GM12878 (cell line): ENCODE data around the gene HOGA1. TPM values are rescaled to one million over a fixed set of nuclear protein-coding genes. Genes with fewer than 3 reads are reported as not detected.

ENCODE experiments used
- CREB1 ChIP-seq: IDR thresholded peaks from 2 replicates; pipeline ENCODE4 v1.6.1; 2012; ENCODE audit warnings: low read depth, mild to moderate bottlenecking, inconsistent platforms
- CTCF ChIP-seq, 3 experiments: IDR thresholded peaks in 2 of 3; conservative IDR thresholded peaks in 1 of 3; 2 replicates each; pipeline ENCODE4 v1.5.1; 2011; ENCODE audit warnings: low read depth in 3 of 3, low read length in 3 of 3, mild to moderate bottlenecking in 3 of 3, control low read depth in 2 of 3, moderate library complexity in 2 of 3, inconsistent platforms in 1 of 3, mixed read lengths in 1 of 3; ENCODE audit not compliant: control insufficient read depth in 2 of 3, insufficient read depth in 1 of 3; ENCODE audit errors: extremely low read depth in 1 of 3
- CUX1 ChIP-seq: IDR thresholded peaks from 2 replicates; pipeline ENCODE4 v1.6.1; 2012; ENCODE audit warnings: improper control_type of control experiment, low read depth, low read length; ENCODE audit not compliant: insufficient replicate concordance
- EED ChIP-seq: sonication (generic); IDR thresholded peaks from 2 replicates; pipeline ENCODE4 v1.6.1; 2016; ENCODE audit warnings: antibody characterized with exemption, low read depth
- FOS ChIP-seq: IDR thresholded peaks from 3 replicates; pipeline ENCODE4 v1.6.1; 2011; ENCODE audit warnings: borderline replicate concordance; ENCODE audit not compliant: insufficient read length; ENCODE audit errors: extremely low read depth
- KAT2A ChIP-seq: conservative IDR thresholded peaks from 2 replicates; pipeline ENCODE4 v1.6.1; 2011; ENCODE audit warnings: low read depth, low read length; ENCODE audit not compliant: control insufficient read depth
- KLF5 ChIP-seq: fragments of 450-650 bp; IDR thresholded peaks from 2 replicates; pipeline ENCODE4 v1.6.1; 2014; ENCODE audit warnings: mild to moderate bottlenecking; ENCODE audit not compliant: partially characterized antibody
- MLLT1 ChIP-seq: fragments of 450-650 bp; IDR thresholded peaks from 2 replicates; pipeline ENCODE4 v1.6.1; 2016; ENCODE audit warnings: mild to moderate bottlenecking
- MTA2 ChIP-seq: fragments of 450-650 bp; IDR thresholded peaks from 2 replicates; pipeline ENCODE4 v1.6.1; 2016; ENCODE audit warnings: low read depth, mild to moderate bottlenecking, moderate library complexity
- NBN ChIP-seq: fragments of 450-650 bp; IDR thresholded peaks from 2 replicates; pipeline ENCODE4 v1.6.1; 2016
- NFYA ChIP-seq: IDR thresholded peaks from 2 replicates; pipeline ENCODE4 v1.6.1; 2011; ENCODE audit warnings: low read depth, mild to moderate bottlenecking, low read length, improper control_type of control experiment, borderline replicate concordance
- RAD51 ChIP-seq: fragments of 450-650 bp; IDR thresholded peaks from 2 replicates; pipeline ENCODE4 v1.6.1; 2016; ENCODE audit warnings: moderate library complexity, mild to moderate bottlenecking, inconsistent platforms
- ZNF384 ChIP-seq: IDR thresholded peaks from 2 replicates; pipeline ENCODE4 v1.6.1; 2012; ENCODE audit warnings: low read depth, mild to moderate bottlenecking, low read length, improper control_type of control experiment, borderline replicate concordance
- ZNF622 ChIP-seq: fragments of 450-650 bp; IDR thresholded peaks from 2 replicates; pipeline ENCODE4 v1.6.1; 2017; ENCODE audit warnings: mild to moderate bottlenecking, inconsistent platforms
- polyA plus RNA-seq, 11 experiments: library from polyadenylated mRNA; depleted of rRNA in 4 of 11; unstranded in 6 of 11; stranded (reverse) in 5 of 11; fragments of >200 nt; fragmentation: Nextera tagmentation in 4 of 11; fragmentation: Illumina TruSeq in 1 of 11; extraction: Ambion mirVana in 4 of 11; extraction: Trizol in 1 of 11; gene quantifications; 1 replicate in 1 of 11; 2 replicates in 10 of 11; pipeline versions ENCODE4 v1.2.1 to v1.2.3, GENCODE V29; 2011 to 2016; ENCODE audit warnings: inconsistent platforms in 2 of 11, missing spikeins in 2 of 11, low read depth in 1 of 11
- total RNA-seq, 4 experiments: library from RNA; depleted of rRNA in 3 of 4; stranded (reverse); fragments of >200 nt in 3 of 4; fragmentation: Illumina TruSeq in 1 of 4; extraction: Trizol in 1 of 4; gene quantifications; 2 replicates each; pipeline versions ENCODE4 v1.2.1 to v1.2.3, GENCODE V29; 2013 to 2021
- TF ChIP-seq, protein P1 (sequence below): fragments of 450-650 bp; IDR thresholded peaks from 2 replicates; pipeline ENCODE4 v1.6.1; 2014; ENCODE audit warnings: mild to moderate bottlenecking
- TF ChIP-seq, protein P2 (sequence below): fragments of 450-650 bp; IDR thresholded peaks from 2 replicates; pipeline ENCODE4 v1.6.1; 2017; ENCODE audit warnings: low read depth, mild to moderate bottlenecking, moderate library complexity
- TF ChIP-seq, protein P3 (sequence below): IDR thresholded peaks from 2 replicates; pipeline ENCODE4 v1.6.1; 2012; ENCODE audit warnings: low read depth, low read length, improper control_type of control experiment

HOGA1 gene
- total and polyA plus RNA-seq, 10 of the 15 experiments (the other 5 are each of a cell fraction or from before 2014, with no cell fraction given): 0.01 to 0.19 (median 0.06) TPM; not detected in 6

- no peak for TF ChIP-seq CTCF (IDR thresholded peaks at IDR 0.05 in 2 of 3, conservative IDR thresholded peaks at IDR 0.05 in 1 of 3; ENCODE audit: control insufficient read depth in 2 of 3, extremely low read depth in 1 of 3, insufficient read depth in 1 of 3, low read depth in 3 of 3, low read length in 3 of 3)
- TF ChIP-seq, protein P1, sequence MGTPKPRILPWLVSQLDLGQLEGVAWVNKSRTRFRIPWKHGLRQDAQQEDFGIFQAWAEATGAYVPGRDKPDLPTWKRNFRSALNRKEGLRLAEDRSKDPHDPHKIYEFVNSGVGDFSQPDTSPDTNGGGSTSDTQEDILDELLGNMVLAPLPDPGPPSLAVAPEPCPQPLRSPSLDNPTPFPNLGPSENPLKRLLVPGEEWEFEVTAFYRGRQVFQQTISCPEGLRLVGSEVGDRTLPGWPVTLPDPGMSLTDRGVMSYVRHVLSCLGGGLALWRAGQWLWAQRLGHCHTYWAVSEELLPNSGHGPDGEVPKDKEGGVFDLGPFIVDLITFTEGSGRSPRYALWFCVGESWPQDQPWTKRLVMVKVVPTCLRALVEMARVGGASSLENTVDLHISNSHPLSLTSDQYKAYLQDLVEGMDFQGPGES: no peak
- 0 out of 2 replicates have a peak, but pooled peaks have one; percentile 51 for TF ChIP-seq RAD51
- TF ChIP-seq CUX1: no peak
- TF ChIP-seq MLLT1: no peak
- no peak for TF ChIP-seq FOS
- TF ChIP-seq, protein P2, sequence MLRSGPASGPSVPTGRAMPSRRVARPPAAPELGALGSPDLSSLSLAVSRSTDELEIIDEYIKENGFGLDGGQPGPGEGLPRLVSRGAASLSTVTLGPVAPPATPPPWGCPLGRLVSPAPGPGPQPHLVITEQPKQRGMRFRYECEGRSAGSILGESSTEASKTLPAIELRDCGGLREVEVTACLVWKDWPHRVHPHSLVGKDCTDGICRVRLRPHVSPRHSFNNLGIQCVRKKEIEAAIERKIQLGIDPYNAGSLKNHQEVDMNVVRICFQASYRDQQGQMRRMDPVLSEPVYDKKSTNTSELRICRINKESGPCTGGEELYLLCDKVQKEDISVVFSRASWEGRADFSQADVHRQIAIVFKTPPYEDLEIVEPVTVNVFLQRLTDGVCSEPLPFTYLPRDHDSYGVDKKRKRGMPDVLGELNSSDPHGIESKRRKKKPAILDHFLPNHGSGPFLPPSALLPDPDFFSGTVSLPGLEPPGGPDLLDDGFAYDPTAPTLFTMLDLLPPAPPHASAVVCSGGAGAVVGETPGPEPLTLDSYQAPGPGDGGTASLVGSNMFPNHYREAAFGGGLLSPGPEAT: peak; percentile 63; the same call in 1 of the 2 replicates
- TF ChIP-seq KAT2A: no peak
- TF ChIP-seq NFYA: no peak
- 0 out of 2 replicates have a peak, but pooled peaks have one; percentile 54 for TF ChIP-seq CREB1
- TF ChIP-seq EED: no peak
- no peak for TF ChIP-seq ZNF622
- no peak for TF ChIP-seq NBN
- TF ChIP-seq, protein P3, sequence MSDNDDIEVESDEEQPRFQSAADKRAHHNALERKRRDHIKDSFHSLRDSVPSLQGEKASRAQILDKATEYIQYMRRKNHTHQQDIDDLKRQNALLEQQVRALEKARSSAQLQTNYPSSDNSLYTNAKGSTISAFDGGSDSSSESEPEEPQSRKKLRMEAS: peak; percentile 45; the same call in 1 of the 2 replicates
- TF ChIP-seq ZNF384: no peak
- TF ChIP-seq MTA2: peak; percentile 32; the same call in 1 of the 2 replicates
- TF ChIP-seq KLF5: no peak
Measured at GRCh38 chr10:97648562-97649404, 64.6 kb downstream of the HOGA1 start (continued).
